Lung (tissue), 12 donors: ENCODE data around the gene ATP8B1. TPM values are rescaled to one million over a fixed set of nuclear protein-coding genes. Genes with fewer than 3 reads are reported as not detected.

Experiments used
- ATAC-seq: fragments of 200-7000 bp; cut with Tn5 transposase; one replicate; pipeline ENCODE4 v1.9.1; 2020; ENCODE audit warnings: moderate number of reproducible peaks; ENCODE audit not compliant: insufficient read depth, low FRiP score
- DNase-seq, 3 donors: peaks; one replicate each; pipeline ENCODE4 v3.0.0-alpha.2; 2013 to 2017
- H3K27ac ChIP-seq, 2 donors: one replicate each; pipeline ENCODE4 v1.5.1; 2013; ENCODE audit warnings: mild to moderate bottlenecking in 2 of 2, moderate library complexity in 2 of 2, control low read depth in 1 of 2, inconsistent platforms in 1 of 2, low read depth in 1 of 2, low read length in 1 of 2
- H3K27me3 ChIP-seq, 3 donors: one replicate each; pipeline ENCODE4 v1.5.1; 2013; ENCODE audit warnings: low read length in 2 of 3; ENCODE audit not compliant: control insufficient read depth in 3 of 3, insufficient read depth in 3 of 3
- H3K36me3 ChIP-seq, 4 donors: one replicate each; pipeline ENCODE4 v1.5.1; 2013; ENCODE audit warnings: low read length in 4 of 4, mild to moderate bottlenecking in 1 of 4, moderate library complexity in 1 of 4; ENCODE audit not compliant: control insufficient read depth in 4 of 4, insufficient read depth in 4 of 4
- H3K4me1 ChIP-seq, 5 donors: one replicate each; pipeline ENCODE4 v1.5.1; 2013; ENCODE audit warnings: low read length in 5 of 5, mild to moderate bottlenecking in 2 of 5, moderate library complexity in 1 of 5; ENCODE audit not compliant: control insufficient read depth in 5 of 5, insufficient read depth in 5 of 5
- H3K4me3 ChIP-seq: one replicate; pipeline ENCODE4 v1.5.1; 2013; ENCODE audit warnings: mild to moderate bottlenecking, control low read depth, moderate library complexity
- H3K9ac ChIP-seq, 2 donors: one replicate each; pipeline ENCODE4 v1.5.1; 2013; ENCODE audit warnings: low read length in 2 of 2, control low read depth in 1 of 2; ENCODE audit not compliant: insufficient read depth in 1 of 2
- H3K9me3 ChIP-seq, 4 donors: one replicate each; pipeline ENCODE4 v1.5.1; 2013; ENCODE audit warnings: low read length in 3 of 4, mild to moderate bottlenecking in 1 of 4, moderate library complexity in 1 of 4; ENCODE audit not compliant: control insufficient read depth in 4 of 4, insufficient read depth in 3 of 4
- WGBS, 2 donors: extraction: QIAGEN DNeasy Blood & Tissue Kit; methylation state at CpG; one replicate each; pipeline ENCODE4 v1.1.7; 2013; 5-methylcytosine and 5-hydroxymethylcytosine counted together
- polyA plus RNA-seq, 2 donors: library from polyadenylated mRNA; stranded (reverse); fragments of 200-250 nt; gene quantifications; one replicate each; pipeline ENCODE4 v1.2.1, GENCODE V29; 2013
- total RNA-seq, 2 donors: library from RNA; depleted of rRNA in 1 of 2; stranded (reverse); fragments of >200 nt in 1 of 2; gene quantifications; one replicate each; pipeline ENCODE4 v1.2.1, GENCODE V29; 2014 to 2021
- TF ChIP-seq, protein P1 (sequence below): IDR thresholded peaks from 2 replicates; pipeline ENCODE4 v1.5.1; 2012; ENCODE audit warnings: mild to moderate bottlenecking; ENCODE audit errors: control extremely low read depth, extremely low read depth
- donor health status: control.
- donor health status: control.
- donor health status: Bipolar disorder and iron deficiency.
- donor health status: healthy.
- donor health status: DM: yes; HTN: yes; CAD: no.

Gene ATP8B1
- total and polyA plus RNA-seq, 4 donors = 7.3 to 42.0 (median 18.2) TPM

DNA sequence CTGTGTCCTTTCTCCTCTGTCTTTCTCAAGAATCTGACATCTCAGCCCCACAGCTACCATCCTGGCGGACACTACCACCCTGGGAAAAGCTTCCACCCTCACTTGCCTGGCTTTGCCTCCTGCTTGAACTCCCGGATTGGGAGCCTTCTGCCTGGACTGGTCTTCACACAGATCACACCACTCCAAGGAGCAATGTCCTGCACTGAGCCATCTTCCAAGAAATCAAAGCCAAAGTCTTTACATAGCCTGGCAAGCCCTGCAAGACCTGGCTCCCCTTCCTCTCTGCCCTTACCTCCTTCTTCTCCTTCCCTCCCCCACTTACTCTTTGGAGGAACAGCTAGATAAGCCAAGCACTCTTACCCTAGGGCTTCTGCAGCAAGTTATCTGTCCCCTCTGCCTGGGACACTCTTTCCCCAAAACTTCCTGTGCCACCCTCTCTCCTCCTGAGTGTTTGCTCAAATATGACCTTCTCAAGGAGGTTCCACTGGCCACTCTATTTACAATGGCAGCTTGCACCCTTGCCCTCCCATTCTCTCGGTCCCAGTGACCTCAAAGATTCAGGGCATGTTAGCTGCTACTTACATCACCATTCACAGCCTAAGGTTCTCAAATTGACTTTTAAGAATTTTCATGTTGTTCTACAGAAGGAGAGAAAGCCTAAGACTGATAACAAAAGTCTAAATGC is 9.7 kb downstream of the ATP8B1 start:
- TF ChIP-seq, protein P1, sequence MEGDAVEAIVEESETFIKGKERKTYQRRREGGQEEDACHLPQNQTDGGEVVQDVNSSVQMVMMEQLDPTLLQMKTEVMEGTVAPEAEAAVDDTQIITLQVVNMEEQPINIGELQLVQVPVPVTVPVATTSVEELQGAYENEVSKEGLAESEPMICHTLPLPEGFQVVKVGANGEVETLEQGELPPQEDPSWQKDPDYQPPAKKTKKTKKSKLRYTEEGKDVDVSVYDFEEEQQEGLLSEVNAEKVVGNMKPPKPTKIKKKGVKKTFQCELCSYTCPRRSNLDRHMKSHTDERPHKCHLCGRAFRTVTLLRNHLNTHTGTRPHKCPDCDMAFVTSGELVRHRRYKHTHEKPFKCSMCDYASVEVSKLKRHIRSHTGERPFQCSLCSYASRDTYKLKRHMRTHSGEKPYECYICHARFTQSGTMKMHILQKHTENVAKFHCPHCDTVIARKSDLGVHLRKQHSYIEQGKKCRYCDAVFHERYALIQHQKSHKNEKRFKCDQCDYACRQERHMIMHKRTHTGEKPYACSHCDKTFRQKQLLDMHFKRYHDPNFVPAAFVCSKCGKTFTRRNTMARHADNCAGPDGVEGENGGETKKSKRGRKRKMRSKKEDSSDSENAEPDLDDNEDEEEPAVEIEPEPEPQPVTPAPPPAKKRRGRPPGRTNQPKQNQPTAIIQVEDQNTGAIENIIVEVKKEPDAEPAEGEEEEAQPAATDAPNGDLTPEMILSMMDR = no peak
- Histone ChIP-seq H3K27me3 (no peaks in the 10 kb centered on the region), H3K4me1 (peaks cover 15 to 38% (median 25%) of the 10 kb centered on the region in 5 donors), H3K27ac (peak overlapping the region in 1 of 2 donors; percentile 72), H3K9ac (no peak overlapping the region), H3K9me3 (no peaks in the 10 kb centered on the region), H3K4me3 (no peak overlapping the region), H3K36me3 (no peaks in the 10 kb centered on the region)
- ATAC-seq (no peak), DNase-seq (no peak)
- WGBS, 2 donors = 39 to 57% methylated on average over 3 of the region's 3 CpGs

DNA sequence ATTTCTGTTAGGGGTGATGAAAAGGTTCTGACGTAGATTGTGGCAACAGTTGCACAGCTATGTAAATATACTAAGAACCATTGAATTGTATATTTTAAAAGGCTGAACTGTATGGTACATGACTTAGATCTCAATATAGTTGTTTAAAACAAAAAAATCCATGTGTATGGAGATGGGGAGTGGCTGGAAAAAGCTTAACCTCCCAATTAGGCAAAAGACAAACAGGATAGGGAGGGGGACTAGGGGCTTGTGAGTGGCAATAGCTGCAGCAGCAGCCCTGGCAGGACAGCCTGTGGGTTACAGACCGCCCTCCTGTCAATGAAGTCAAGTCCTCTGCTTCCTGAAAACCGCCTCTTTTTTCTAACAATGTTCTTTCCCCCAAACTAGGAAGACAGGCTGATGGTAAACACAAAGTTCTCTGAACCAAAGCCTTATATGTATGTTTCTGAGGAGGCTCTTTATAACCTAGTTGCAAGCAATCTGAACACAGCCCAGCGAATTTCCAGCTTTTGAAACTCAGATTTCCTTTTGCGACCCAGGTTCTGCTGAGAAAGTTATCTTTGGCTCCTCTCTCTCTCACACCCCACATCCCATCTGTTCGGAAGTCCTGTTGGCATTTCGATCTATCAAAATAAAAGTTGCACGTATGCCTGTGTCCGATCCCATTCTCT is 10.3 kb downstream of the ATP8B1 start:
- Histone ChIP-seq H3K9ac (no peak overlapping the region), H3K36me3 (no peaks in the 10 kb centered on the region), H3K27ac (peak overlapping the region in 1 of 2 donors; percentile 80), H3K9me3 (no peaks in the 10 kb centered on the region), H3K4me3 (no peak overlapping the region), H3K4me1 (peaks cover 15 to 41% (median 25%) of the 10 kb centered on the region in 5 donors), H3K27me3 (no peaks in the 10 kb centered on the region)
- 26 to 43% methylated on average over 9 of the region's 9 CpGs for WGBS, 2 donors
- peak in 2 of 3 donors; percentile 48 to 54 for DNase-seq
- TF ChIP-seq, protein P1 = no peak
- ATAC-seq = peak; percentile 6

DNA sequence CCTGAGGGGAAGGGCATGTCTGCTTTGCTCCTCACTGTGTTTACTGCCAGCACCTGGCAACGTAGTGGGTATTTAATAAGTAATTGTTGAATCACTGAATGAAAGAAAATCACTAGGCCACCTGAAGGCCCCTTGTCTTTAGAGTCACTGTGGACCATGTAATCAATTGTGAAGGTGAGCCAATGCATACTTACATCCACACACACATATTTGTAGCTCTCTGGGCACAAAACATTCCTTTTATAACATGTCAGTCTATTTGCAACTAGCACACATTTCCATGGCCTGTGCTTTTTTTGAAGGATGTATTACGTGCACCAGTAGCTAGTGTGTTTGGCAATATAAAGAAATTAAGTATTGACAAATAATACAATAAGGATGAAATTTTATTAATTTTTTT is 11.2 kb downstream of the ATP8B1 start:
- H3K4me1 ChIP-seq = peaks cover 12 to 40% (median 25%) of the 10 kb centered on the region in 5 donors
- H3K9me3 ChIP-seq = no peaks in the 10 kb centered on the region
- no peak overlapping the region for H3K4me3 ChIP-seq
- 70 to 75% methylated on average over 2 of the region's 2 CpGs for WGBS, 2 donors
- no peak overlapping the region for H3K27ac ChIP-seq
- no peaks in the 10 kb centered on the region for H3K27me3 ChIP-seq
- H3K9ac ChIP-seq = no peak overlapping the region
- H3K36me3 ChIP-seq = no peaks in the 10 kb centered on the region
- ATAC-seq = no peak
- TF ChIP-seq, protein P1 = no peak
- DNase-seq = no peak
